Body of pancreas (tissue), 4 donors: ENCODE data around the gene TFB2M. TPM values are rescaled to one million over a fixed set of nuclear protein-coding genes. Genes with fewer than 3 reads are reported as not detected.

ENCODE experiments used
- ATAC-seq: fragments of 150-250 bp; one replicate; pipeline ENCODE4 v1.9.1; 2016
- DNase-seq, 4 donors: peaks; one replicate each; pipeline ENCODE4 v3.0.0-alpha.2; 2019
- H3K27ac ChIP-seq, 4 donors: fragments of 200-600 bp; sonication (generic); 1 replicate in 3 of 4; 2 replicates in 1 of 4; pipeline versions ENCODE4 v1.5.1 to v1.6.1; 2016 to 2019; ENCODE audit warnings: mild to moderate bottlenecking in 1 of 4, mixed read lengths in 1 of 4, moderate library complexity in 1 of 4
- H3K27me3 ChIP-seq, 2 donors: fragments of 200-600 bp; sonication (generic); one replicate each; pipeline ENCODE4 v1.6.0; 2016; ENCODE audit warnings: mild to moderate bottlenecking in 1 of 2
- H3K36me3 ChIP-seq, 2 donors: fragments of 200-600 bp; sonication (generic); replicated peaks in 1 of 2; 2 replicates each; pipeline ENCODE4 v1.5.1; 2016; ENCODE audit warnings: low read depth in 2 of 2; ENCODE audit not compliant: insufficient read depth in 1 of 2
- H3K4me1 ChIP-seq: fragments of 200-600 bp; sonication (generic); one replicate; pipeline ENCODE4 v1.6.0; 2016
- H3K4me3 ChIP-seq, 2 donors: fragments of 200-600 bp; sonication (generic); 1 replicate in 1 of 2; 2 replicates in 1 of 2; pipeline ENCODE4 v1.5.1; 2016 to 2019
- H3K9me3 ChIP-seq, 3 donors: fragments of 200-600 bp; sonication (generic); 1 replicate in 2 of 3; 2 replicates in 1 of 3; pipeline ENCODE4 v1.5.1; 2016
- CTCF ChIP-seq, 7 experiments: fragments of 450-650 bp in 4 of 7; fragments of 200-600 bp in 3 of 7; sonication (generic) in 3 of 7; IDR thresholded peaks; one replicate each; pipeline ENCODE4 v1.5.1; 2016 to 2019; ENCODE audit warnings: antibody characterized with exemption in 7 of 7
- POLR2A ChIP-seq, 3 donors: fragments of 450-650 bp; IDR thresholded peaks; one replicate each; pipeline ENCODE4 v1.6.1; 2016; ENCODE audit warnings: antibody characterized with exemption in 3 of 3, mild to moderate bottlenecking in 2 of 3
- WGBS, 2 donors: methylation state at CpG; one replicate each; pipeline ENCODE4 v1.1.5; 2017; 5-methylcytosine and 5-hydroxymethylcytosine counted together
- intact Hi-C: fragments of 100-400 bp; cut with DNase I; formaldehyde crosslinking; loops from one replicate; pipeline ENCODE4 v1.15.1; 2023
- total RNA-seq, 2 donors: library from RNA; depleted of rRNA; stranded (reverse); fragments of >200 nt; gene quantifications; one replicate each; pipeline ENCODE4 v1.1.0, GENCODE V29; 2016

Gene TFB2M
- total RNA-seq, 2 donors from 2014 or later, result 2.3 to 8.3 TPM

DNA sequence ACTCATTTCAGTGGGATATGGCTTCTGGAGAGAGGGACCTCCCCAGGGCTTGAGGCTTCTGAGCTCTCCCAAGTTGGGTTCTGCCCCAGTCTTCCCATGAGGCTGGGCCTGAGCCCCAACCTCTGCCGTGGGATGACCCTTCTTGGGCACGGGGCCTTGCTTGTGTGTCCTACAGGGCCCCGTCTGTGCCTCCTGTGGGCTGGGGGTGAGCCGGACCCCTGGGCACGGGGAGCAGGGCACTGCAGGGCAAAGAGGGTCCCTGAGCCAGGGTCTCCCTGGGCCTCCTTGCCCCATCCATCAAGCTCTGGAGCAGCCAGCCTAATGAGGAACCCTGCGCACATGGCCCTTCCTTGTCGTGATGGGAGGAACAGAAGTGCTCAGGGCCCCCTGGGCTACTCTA, 53.8 kb downstream of the TFB2M start:
- TF ChIP-seq CTCF (IDR thresholded peaks at IDR 0.05) (no peak), POLR2A (IDR thresholded peaks at IDR 0.05) (no peak)
- no peak overlapping the region for H3K27ac ChIP-seq
- peaks cover 4% of the 10 kb centered on the region for H3K4me1 ChIP-seq
- peaks cover 0 to 27% (median 0%) of the 10 kb centered on the region in 3 donors for H3K9me3 ChIP-seq
- WGBS, 2 donors, result 80 to 81% methylated on average over 2 to 7 of the region's 7 CpGs
- no peaks in the 10 kb centered on the region for H3K36me3 ChIP-seq
- DNase-seq, result no peak
- ATAC-seq, result no peak
- H3K4me3 ChIP-seq, result no peak overlapping the region
- intact Hi-C loops, result no loop called here
- no peaks in the 10 kb centered on the region for H3K27me3 ChIP-seq

DNA sequence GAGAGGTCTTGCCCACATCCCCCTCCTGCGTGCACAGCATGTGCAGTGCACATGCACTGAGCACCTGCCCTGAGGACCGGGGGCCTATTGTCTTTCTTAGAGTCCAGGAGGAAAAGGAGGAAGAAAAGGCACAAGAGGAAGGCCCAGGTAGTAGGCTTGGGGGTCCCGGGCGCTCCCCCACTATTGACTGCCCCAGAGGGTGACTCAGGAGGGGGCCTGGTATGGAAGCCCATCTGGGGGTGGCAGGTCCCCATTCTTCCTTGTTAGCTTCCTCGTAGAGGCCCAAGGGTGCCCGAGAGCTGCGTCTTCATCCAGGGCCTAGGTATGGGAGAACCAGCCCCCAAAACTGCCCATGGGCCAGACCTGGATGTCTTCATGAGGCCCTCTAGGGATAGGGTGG, 54.9 kb downstream of the TFB2M start:
- Histone ChIP-seq H3K4me3 (no peak overlapping the region), H3K27me3 (no peaks in the 10 kb centered on the region), H3K4me1 (peaks cover 8% of the 10 kb centered on the region), H3K36me3 (no peaks in the 10 kb centered on the region), H3K9me3 (peaks cover 0 to 24% (median 0%) of the 10 kb centered on the region in 3 donors), H3K27ac (no peak overlapping the region)
- TF ChIP-seq POLR2A (IDR thresholded peaks at IDR 0.05), result no peak
- no peak for TF ChIP-seq CTCF (IDR thresholded peaks at IDR 0.05)
- WGBS, 2 donors, result 91 to 96% methylated on average over 6 to 7 of the region's 7 CpGs
- DNase-seq, result no peak
- intact Hi-C loops, result no loop called here
- ATAC-seq, result no peak

DNA sequence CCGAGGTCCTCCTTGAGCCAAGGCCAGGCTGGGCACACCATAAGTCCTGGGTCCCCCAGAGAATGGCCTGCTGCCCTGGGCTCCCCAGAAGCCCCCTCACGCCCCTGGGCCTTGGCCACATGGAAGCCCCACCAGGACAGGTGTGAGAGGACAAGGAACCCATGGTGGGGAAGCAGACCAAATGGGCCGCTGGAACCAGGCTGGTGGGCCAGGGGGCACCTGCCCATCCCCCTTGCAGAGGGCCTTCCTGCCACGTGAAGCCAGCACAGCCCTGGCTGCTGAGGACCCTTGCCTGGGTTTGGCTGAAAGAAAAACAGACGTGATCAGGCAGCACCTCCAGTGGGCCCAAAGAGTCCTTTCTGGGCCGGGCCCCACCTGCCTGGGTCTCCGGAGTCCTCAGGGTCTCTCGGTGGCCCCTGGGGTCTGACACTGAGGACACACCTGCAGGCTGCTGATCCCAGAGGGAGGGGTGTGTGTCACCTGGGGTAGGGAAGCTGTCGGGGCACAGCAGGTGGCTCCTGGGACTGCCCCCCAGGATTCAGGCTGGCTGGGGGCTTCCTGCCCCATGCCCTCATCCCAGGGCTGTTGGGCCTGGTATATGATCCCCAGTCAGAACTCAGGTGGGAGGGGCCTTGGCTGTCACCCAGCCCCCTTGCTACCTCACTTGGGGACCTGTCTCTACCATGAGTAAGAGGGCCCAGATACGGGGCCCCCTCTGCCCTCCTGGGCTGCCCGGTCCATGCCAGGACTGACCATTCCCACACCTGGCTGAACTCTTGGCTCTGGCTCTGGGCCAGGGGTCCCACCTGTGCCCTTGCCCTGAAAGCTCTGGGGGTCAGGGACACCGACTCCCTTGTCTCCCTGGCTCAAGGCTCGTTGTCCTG, 55.7 kb downstream of the TFB2M start:
- 81 to 84% methylated on average over 5 to 11 of the region's 13 CpGs for WGBS, 2 donors
- no peak for TF ChIP-seq POLR2A (IDR thresholded peaks at IDR 0.05)
- no peak for TF ChIP-seq CTCF (IDR thresholded peaks at IDR 0.05)
- H3K36me3 ChIP-seq, result no peaks in the 10 kb centered on the region
- H3K27me3 ChIP-seq, result no peaks in the 10 kb centered on the region
- no peak overlapping the region for H3K4me3 ChIP-seq
- intact Hi-C loops, result no loop called here
- DNase-seq (no peak), ATAC-seq (no peak)
- H3K4me1 ChIP-seq, result peaks cover 12% of the 10 kb centered on the region
- peaks cover 0 to 15% (median 0%) of the 10 kb centered on the region in 3 donors for H3K9me3 ChIP-seq
- no peak overlapping the region for H3K27ac ChIP-seq

GRCh38 chr1:246508897-246509688, 57.0 kb downstream of the TFB2M start:
- Histone ChIP-seq H3K4me1 (peaks cover 12% of the 10 kb centered on the region), H3K4me3 (no peak overlapping the region), H3K27me3 (no peaks in the 10 kb centered on the region), H3K36me3 (no peaks in the 10 kb centered on the region), H3K9me3 (peaks cover 0 to 2% (median 0%) of the 10 kb centered on the region in 3 donors), H3K27ac (no peak overlapping the region)
- ATAC-seq (no peak), DNase-seq (no peak)
- no peak for TF ChIP-seq POLR2A (IDR thresholded peaks at IDR 0.05)
- TF ChIP-seq CTCF (IDR thresholded peaks at IDR 0.05), result no peak
- intact Hi-C loops, result no loop called here
- 75 to 87% methylated on average over 1 to 25 of the region's 26 CpGs for WGBS, 2 donors
